GM21360 (cell line): ENCODE results near the gene WNT3.

Experiments
- ATAC-seq: cut with Tn5 transposase; IDR thresholded peaks from one replicate; pipeline ENCODE4 v1.9.1; 2021; ENCODE audit warnings: mild to moderate bottlenecking, moderate library complexity; ENCODE audit not compliant: unreplicated experiment

Gene WNT3

DNA sequence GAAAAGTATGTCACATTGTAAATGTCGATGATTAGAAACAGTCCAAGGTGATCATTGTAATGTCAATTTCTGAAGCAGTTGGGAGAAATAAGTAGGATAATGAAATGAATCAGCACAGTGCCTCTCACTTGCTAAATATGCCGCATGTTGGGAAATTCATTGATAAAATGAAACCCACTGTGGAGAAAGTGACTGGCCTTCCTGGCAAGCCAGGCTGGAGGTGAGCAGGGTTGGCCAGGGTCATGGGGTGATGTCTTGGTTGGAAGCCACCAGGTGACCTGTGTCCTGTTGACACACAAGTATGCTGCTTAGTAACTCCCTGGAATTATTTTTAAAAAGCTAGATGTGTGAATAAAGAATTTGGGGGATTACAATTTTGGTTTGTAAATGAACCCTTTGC, 18.0 kb upstream of the WNT3 start:
- no peak for ATAC-seq

DNA sequence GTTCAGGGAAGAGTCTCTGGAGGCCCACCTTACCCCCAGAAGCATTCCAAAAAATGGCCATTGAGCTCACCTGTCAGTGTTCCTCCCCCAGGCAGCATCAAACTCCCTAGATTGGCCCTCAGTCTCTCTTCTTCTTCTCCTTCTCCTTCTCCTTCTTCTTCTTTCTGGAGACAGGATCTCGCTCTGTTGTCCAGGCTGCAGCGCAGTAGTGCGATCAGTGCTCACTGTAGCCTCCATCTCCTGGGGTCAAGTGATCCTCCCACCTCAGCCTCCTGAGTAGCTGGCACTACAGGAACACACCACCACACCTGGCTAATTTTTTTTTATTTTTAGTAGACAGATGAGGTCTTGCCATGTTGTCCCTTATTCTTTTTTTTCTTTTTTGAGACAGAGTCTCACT, 16.4 kb upstream of the WNT3 start:
- ATAC-seq = no peak

DNA sequence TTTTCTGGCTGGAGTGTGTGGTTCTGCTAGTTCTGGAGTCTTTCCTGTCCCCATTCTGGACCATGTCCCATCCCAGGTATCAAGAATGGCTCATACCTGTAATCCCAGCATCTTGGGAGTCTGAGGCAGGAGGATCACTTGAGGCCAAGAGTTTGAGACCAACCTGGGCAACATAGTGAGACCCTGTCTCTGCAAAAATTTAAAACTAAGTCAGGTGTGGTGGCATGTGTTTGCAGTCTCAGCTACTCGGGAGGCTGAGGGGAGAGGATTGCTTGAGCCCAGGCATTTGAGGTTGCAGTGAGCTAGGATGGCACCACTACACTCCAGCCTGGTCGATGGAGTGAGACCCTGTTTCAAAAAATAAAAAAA, 15.3 kb upstream of the WNT3 start:
- no peak for ATAC-seq

DNA sequence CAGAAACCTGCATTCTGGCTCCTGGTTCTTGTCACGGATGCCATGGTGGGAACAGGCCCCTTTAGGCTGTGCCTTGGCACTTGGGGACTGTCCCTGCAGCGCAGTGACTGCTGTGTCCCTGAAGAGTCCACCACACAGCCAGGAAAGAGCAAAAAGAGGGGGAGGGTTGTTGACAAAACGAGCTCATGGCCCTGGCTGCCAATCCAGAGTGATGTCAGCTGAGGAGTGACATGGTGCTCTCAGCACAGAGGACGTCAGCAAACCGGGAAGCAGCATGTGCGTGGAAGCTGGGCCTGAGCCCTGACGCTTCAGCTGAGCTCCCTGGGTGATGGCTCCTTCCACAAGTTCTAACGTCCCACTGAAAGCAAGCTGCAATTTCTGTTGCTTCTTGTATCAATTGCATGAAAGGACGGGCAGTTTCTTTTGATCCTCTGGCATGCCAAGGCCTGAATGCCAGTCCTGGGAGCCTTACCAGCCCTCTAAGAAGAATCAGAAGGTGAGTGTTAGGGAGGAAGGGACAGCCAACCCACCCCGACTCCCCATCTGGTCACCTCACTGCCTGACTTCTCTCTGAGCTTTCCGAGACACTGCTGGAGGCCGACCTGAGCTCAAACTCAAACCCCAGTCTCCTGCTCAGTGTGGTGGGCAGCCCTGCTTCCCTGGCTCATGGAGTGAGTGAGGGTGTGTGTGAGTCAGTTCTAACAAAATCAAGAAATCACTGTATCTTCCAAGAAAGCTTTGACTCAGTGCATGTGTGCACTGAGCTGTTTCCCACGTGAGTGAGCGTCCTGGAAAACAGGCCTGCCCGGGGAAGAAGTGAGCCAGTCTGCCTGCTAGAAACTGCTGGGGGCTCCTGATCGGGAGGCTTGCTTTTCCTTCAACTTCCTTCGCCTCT, 14.7 kb upstream of the WNT3 start:
- ATAC-seq = no peak

DNA sequence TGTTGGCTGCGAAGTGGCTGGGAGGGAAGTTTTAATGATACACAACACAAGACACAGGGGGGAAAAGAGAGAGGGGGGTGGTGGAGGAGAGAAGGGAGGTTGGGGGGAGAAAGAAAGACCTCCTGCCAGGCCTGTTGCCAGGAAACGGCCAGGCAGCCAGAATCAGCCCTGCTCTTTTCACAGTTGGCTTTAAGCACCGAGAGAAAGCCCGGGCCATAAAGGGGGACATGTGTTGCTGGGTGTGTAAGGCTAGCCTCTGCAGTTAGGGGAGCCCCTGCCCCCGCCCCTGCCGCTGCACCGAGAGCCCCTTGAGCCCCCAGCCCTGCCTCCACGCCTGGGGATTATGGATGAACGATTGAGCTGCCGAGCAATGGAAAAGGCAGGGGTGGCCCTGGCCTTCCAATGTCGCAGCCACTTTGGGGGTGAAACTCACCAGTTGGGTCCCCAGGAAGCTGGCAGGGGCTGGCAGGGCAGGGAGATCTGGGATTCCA, 13.9 kb upstream of the WNT3 start:
- no peak for ATAC-seq

DNA sequence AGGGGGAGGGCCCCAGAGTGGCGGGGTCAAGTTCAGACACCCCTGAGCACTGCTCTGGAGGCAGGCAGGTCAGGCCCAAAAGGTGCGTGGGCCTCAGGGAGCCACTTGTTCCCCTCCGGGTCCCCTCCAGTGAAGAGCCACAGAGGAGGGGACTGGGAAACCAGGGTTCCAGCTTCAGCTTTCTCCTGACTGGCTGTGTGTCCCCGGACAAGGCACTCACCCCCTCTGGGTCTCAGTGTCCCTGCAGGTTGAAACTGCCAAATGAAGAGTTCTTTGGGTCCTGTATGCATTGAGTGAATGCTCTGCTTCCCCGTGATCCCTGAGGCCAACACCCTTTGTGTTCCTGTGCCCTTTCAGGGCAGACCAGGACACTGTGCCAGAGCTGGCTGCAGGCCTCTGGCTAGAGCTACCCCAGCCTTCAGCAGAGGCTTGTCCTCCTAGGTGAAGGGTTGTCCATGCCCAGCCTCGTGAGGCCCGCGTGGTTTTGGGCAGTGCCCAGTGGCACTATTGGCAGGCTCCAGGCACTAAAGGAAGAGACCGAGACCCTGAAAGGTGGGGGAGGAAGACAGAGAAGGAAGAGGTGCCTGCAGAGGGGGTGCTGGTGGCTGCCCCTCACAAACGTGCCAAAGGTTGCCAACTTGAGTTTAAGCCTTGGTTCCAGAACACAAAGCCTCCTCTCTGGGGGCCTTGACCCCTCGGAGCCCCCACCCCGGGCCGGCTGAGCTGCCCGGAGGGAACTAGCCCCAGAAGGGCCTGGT, 13.3 kb upstream of the WNT3 start:
- ATAC-seq = no peak

DNA sequence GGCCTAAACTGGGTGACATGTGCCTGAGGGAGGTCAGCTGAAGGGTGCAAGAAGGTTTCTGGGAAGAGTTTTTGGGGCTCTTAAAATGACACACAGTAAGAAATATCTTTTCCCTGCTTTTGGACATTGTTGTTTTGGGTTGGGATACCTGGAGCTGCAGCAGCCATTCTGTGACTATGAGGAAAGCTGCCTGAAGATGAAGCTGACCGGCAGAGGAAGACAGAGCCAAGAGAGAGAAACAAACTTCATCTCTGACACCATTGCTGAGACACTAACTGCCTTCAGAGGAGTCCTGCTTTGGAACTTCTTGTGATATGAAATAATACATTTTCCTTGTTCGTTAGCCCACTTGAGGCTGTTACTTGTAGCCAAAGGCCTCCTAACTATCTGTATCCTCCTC, 8.8 kb upstream of the WNT3 start:
- ATAC-seq = no peak

DNA sequence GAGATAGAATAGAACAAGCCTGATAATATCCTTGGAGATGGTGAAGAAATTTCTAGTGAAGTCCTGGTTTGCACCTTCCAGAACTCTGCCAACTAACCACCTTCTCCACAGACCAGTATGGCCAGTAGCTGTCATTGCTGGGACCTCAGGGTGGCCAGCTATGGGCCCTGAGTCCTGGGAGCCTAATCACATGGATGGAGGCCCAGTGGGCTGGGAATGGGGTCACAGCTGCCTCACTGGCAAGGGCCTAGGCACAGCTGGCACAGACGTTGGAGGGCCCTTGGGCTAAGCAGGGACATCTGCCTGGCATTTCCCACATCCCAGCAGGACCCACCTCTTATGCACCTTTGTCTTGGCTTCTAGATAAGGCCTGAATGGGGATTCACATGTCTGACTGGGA, 7.6 kb upstream of the WNT3 start:
- no peak for ATAC-seq

DNA sequence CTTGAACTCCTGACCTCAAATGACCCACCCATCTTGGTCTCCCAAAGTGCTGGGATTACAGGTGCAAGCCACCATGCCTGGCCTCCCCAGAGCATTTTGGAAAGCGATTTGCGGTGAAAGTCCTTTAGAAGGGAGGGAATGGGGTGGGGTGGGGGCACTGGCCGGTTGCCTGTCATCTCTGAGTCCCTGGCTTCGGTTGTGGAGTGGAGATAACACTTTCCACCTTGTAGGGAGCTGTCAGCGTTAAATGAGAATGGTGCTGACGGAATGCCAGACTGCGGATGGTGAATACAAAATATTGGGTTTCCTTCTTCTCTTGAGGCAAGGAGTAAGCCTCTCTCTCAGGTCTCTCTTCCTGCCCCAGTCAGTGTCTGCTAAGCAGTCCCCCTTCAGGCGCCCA, 5.2 kb upstream of the WNT3 start:
- ATAC-seq = no peak

DNA sequence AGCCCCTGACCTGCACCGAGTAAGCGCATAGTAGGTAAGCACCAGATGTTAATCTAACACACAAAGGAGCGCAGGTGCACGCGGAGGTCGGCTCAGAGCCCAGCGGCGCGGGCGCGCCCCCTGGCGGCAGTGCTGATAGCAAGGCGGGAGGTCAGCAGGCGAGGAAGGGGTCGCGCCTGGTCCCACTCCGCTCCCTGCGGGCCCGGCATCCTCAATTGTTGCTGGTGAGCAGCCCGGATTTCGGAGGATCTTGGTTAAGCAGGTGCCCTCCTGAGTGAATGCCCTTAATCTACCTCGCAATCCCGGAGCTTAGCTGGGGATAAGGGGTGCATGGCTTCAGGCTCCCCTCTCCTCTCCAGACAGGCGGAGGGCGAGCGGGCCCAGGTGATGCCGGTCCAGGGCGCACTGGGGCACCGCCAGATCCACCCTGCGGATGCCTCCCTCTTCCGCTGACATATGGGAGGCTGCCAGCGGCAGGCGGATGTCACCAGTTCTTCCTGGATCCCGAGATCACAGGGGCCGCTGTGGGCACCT, 4.0 kb upstream of the WNT3 start:
- no peak for ATAC-seq

DNA sequence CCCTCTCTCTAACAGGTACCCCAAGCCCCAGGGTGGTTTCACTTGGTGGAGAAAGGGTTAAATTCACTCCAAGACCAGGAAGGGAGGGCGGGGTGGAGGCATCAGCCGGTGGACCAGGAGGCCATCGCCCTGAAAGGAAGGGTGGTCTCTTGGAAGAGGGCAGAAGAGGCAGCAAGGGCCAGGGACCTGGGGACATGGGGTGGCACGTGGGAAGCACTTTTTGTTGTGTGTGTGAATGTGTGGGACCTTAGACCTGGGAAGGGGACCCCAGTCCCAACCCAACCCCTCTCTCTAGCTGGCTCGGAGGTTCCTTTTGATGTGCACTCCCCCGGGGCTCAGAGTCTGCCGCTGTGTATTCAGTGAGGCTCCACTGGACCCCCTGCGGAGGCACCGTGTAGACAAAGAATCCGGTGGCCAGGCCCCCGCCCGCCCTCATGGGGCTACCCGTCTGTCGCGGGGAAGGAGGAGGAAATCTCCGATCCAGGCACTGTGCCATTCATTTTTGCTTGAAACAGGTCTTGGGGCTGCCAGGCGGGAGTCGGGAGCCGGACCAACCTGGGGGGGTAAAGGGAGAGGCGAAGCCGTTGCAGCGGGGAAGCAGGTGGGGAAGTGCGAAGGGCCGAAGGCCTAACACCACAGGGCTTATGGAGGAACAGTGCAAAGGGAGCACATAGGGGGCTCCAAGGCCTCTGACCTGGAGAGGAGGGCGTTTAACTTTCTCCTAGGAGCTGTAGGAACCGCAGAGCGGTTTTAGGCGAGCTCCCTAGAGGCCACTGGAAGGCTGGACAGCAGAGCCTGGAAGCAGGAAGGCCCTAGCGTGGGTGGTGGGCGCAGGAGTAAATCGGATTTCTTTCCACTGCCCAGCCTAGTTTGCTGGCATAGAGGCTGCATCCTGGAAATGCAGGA, 3.2 kb upstream of the WNT3 start:
- no peak for ATAC-seq

DNA sequence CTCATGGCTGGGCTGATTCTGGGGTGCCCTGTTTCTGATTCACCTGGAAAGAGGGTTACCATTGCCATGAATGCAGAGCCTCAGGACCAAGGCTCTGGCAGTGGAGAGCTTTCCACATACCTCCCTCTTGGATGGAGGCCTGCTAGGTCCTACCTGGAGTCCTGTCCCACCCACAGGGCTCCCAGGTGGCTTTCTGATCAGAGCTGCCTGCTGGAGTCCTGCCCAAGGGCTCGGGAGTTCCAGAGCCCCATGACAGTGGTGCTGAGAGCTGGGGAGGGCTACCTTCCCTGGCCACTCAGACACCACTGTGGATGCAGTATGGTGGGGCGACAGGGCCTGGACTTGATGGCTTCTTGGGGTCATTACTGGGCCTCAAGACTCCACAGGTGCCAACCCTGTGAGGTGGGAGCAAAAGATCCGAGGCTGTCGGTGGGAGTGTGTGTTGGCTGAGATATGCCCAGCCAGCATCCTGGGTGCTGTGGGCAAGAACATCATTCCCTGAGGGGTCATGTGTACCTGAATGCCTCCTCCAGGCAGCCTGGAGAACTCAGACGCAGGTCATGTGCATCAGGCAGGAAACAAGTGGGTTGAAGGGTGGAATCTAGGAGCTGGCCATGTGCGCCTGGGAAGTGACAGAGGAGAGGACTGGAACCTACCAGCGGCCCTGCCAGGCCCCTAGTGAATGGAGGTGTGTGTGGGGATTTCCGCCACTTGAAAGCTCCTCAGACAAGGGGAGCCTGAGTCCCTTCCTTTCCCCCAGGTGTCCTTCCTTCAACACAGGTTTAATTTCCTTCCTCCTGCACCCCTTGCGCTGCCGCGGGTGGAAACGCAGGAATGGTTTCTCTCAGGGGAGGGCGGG, 2.3 kb upstream of the WNT3 start:
- ATAC-seq = no peak

DNA sequence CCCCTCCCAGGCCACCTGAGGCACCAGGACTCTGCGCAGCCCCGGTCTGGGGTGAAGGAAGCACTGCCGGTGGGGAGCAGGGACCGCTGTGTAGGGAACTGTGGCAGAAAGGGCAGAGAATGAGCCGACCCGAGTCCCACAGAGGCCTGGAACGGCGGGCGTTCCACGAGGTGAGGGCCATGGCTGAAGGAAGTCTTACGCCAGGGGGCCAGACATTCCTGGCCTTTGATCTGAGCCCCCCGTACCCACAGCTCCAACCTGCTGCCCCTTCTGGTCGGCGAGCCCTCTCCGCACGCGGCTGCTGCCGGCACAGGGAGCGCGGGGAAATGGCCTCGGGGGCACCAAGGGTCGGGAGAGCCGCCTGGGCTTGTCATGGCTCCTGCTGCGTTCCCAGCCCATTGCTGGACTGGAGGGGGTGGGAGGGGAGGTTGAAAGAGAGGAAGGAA, 1.4 kb upstream of the WNT3 start:
- no peak for ATAC-seq

DNA sequence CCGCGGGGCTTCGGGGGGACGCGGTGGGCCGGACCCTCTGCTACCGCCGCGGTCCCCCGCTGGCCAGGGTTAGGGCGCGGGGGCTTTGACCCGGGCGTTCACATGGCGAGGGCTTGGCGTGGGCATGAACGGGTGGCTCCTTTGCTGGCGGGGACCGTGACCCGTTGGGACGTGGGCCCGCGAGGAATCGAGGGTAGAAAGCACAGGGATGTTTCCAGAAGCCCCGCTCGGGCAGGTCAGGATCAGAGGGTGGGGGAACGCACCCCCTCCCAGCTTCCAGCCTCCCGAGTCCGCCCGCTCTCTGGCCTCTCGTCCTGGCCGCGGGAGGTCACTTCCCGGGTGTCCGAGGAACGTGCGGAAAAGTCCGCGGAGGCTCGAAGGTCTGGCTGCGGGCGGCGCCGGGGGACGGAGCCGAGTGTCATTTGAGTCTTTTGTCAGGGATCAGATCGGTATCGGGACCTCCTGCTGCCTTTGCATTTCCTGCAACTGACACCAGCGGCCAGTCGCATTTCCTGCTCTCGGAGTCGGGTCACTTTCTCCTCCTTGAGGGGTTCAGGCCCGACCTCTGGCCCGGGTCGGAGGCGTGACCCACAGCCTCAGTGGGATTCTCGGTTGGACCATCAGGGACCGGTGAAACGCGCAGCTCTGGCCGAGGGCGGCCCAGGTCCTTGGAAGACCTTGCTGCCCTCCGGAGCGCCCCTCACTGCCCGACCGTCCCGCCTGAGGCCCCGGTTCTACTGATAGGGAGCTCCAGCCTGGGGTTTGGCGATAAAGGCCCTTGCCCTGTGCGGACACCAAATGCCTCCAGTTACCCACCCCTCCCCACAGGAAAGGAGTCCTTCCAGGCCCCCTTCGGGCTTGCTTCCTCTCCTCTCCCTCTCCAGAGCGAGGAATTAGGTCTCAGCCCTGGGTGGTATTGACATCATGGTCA, 702 bp upstream of the WNT3 start:
- no peak for ATAC-seq

DNA sequence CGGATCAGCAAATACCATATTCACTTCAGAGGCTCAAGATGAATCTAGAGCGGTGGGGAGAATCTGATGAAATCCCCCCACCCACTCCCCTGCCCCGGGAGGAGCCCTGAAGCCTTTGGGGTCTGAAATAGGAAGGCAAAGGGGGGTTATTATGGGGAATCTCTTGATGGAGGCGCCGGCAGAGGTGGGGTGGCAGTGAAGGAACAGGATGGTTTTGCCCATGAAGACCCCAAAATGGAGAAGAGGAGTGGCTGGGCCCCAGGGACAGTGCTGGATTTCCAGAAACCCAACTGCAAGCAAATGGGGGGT, 637 bp downstream of the WNT3 start:
- no peak for ATAC-seq

DNA sequence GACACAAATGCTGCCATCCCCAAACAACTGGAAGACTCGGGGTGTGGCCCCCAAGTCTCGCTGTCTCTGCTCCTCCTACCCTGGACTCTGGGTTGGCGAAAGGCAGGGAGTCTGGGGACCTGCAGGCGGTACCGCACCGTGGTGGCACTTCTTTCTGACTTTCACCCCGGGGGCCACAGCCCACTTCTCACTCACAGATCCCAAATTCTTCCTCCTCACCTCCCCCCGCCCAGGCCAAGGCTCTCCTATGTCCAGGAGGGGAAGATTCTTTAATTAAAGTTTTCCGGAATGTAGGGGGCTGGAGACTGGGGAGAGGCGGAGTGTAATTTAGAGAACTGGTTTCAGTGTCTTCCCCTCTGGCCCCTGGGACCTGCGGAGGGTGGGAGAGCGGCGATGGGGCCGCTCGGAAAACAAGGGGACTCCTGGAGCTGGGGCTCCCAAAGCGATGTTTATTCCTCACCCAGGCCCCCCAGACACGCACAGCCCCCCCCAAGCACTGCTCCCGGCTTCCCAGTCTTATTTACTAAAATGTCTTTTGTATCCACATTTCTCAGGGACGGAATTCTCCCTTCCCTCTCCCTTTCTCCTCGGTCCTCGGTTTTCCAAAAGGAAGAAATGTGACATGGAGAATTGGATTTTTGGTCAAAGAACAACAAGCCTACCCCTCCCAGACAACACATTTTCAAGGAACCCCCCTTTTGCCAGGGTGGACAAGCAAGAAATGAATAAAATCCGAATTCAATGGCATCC, 1.2 kb downstream of the WNT3 start:
- no peak for ATAC-seq

DNA sequence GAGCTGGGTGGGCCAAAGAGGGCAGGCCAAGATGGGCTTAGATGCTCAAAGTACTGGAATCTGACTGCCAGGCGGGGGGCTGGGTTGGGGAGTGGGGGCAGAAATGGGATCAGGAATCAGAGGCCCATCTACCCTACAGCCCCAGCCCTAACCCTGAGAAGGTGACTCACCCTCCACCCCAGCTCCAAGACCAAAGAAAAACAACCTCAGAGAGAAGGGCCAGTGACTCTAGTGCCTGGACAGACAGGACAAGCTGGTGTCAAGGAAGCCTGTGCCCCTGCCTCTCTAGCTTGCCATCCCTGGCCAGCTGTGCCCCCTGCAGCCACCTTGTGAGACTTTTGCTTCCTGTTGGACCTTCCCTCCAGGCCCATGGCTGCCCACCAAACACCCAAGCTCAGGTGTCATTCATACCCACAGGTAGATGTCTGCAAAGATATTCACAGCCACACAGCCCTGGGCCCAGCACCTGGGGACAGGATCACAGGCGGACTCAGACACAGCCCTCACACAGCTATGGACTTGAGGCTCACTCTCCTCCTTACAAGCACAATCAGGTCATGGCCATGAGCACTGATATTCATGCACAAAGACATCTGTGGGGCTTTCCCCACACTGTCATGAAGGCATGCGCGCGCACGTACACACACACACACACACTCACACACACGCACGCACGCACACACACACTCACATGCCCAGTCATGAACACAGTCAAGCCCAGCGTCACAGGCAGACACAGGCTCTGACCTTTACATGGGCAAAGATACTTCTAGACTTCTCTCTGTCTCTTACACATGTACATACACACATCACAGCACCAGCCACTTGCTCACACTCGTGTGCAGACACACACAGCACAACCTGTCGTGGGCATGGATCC, 2.8 kb downstream of the WNT3 start:
- ATAC-seq = no peak
